ENCODE measurements around the gene DCLRE1C.
"Not testable (repeated sequence)": the region's sequence is repeated elsewhere in the genome, so short reads cannot be mapped to it uniquely, and the experiment has no call there.

The DCLRE1C gene

GRCh38 chr10:14880229-14880628 is 73.7 kb downstream of the DCLRE1C start:
- DNase-seq (ENCODE audit: low read depth), result no peak

- no peak for DNase-seq (ENCODE audit: low read depth)
Measured at GRCh38 chr10:14879928-14880193, 74.0 kb downstream of the DCLRE1C start.

DNA sequence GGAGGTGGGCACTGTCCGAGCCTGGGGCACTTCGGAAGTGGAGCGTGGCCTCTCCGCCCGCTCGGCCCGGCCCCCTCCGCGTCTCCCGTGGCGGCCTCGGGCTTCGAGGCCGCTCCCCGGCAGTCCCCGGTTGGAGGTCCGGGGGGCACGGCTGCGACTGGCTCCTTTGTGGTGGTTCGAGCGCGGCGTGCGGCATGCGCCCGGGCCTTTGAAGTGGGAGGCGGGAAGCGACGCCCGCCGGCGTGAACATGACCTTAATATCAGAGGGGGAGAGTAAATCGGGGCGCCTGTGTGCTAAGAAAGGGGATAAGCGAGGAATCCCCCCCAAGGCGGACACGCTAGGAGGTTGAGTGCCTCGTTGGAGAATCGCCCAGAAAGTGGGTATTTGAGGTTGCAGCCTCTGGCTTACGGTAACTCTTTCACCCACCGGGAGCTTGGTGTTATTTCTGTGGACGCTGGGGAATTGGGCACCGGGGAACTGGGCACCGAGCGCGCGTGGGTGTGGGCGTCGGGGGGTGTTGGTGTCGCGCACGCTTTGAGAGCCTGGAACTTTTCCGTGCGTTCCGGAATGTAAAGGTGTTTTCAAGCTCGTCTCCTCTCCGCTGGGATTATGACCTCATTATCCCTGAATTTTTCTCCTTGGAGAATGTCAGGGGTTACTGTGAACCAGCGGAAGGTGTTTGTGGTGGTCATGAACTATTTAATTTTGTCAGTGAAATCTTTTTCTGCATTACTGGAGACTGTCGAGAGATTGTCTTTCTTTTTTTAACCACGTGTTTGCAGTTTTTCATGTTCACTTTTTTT is 74.6 kb downstream of the DCLRE1C start:
- DNase-seq (ENCODE audit: low read depth), result no peak

GRCh38 chr10:14878266-14879123 is 75.4 kb downstream of the DCLRE1C start, which contains the start of gene SUV39H2:
SUV39H2 (plus strand) TSS chr10:14878866; CDS start chr10:14878889, 23 bp downstream.
- DNase-seq (ENCODE audit: low read depth), result peak; percentile 44

DNA sequence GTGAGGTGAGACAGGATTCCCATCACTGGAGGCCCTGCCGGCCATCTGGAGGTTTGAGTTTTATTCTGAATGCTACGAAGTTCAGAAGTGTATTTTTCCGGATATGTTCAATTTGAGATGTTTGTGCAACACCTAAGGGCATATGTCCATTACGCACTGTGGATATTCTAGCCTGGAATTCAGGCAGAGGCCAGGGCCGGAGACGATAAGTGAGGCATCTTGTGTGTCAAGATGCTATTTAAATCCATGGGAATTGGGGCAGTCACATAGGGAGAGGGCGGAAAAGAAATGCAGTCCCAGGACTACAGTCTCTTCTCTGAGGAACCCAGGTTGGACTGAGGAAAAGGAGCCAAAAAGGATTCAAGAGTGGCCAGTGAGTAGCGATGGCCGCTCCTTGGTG is 77.1 kb downstream of the DCLRE1C start:
- no peak for DNase-seq (ENCODE audit: low read depth)

- DNase-seq (ENCODE audit: low read depth), result no peak
Measured at GRCh38 chr10:14875941-14876340, 78.0 kb downstream of the DCLRE1C start.

- no peak for DNase-seq (ENCODE audit: low read depth)
Measured at GRCh38 chr10:14873090-14873760, 80.7 kb downstream of the DCLRE1C start.

DNA sequence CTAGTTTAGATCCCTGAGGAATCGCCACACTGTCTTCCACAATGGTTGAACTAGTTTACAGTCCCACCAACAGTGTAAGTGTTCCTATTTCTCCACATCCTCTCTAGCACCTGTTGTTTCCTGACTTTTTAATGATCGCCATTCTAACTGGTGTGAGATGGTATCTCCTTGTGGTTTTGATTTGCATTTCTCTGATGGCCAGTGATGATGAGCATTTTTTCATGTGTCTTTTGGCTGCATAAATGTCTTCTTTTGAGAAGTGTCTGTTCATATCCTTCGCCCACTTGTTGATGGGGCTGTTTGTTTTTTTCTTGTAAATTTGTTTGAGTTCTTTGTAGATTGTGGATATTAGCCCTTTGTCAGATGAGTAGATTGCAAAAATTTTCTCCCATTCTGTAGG is 89.0 kb downstream of the DCLRE1C start:
- DNase-seq (ENCODE audit: low read depth), result not testable (repeated sequence)

- DNase-seq (ENCODE audit: low read depth), result not testable (repeated sequence)
Measured at GRCh38 chr10:14864466-14864865, 89.4 kb downstream of the DCLRE1C start.

GRCh38 chr10:14860791-14861190 is 93.1 kb downstream of the DCLRE1C start:
- no peak for DNase-seq (ENCODE audit: low read depth)

- DNase-seq (ENCODE audit: low read depth), result no peak
Measured at GRCh38 chr10:14859775-14860174, 94.1 kb downstream of the DCLRE1C start.

- DNase-seq (ENCODE audit: low read depth), result no peak
Measured at GRCh38 chr10:14859043-14859442, 94.9 kb downstream of the DCLRE1C start.

- DNase-seq (ENCODE audit: low read depth), result no peak
Measured at GRCh38 chr10:14858338-14858960, 95.4 kb downstream of the DCLRE1C start.

DNA sequence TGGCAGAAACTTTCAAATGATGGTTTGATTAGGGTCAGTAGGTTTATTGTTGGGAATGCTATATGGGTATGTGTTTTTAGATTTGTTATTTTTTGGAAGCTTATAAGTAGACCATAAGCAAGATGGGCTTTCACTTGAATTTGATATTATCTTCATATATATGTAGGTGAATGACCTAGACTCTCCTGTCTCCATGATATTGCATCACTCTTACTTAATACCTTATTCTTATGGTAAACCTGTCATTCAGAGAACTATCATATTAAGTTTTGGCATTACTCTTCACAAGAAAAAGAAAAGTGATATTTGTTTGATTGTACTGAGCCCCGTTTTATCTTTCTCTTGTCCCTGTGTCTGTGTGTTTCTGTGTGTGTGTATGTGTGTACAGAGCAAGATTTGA is 98.4 kb downstream of the DCLRE1C start:
- DNase-seq (ENCODE audit: low read depth), result no peak

DNA sequence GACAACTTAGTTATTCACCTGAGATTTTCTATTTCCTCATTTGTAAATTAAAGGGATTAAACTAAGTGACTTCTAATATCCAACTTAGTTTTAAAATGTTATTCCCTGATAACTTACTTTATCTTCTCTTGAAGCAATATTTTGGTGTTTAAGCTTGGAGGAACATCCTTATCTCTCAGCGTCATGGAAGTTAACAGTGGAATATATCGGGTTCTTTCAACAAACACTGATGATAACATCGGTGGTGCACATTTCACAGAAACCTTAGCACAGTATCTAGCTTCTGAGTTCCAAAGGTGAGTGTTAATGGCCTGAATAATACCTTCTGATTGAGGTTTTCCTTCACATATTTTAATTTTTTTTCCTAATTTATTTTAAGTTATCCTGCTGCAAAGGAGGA is 101.7 kb downstream of the DCLRE1C start:
- no peak for DNase-seq (ENCODE audit: low read depth)
